GM12892 (cell line): ENCODE results near the gene MRPL14.

Experiments
- POLR2A ChIP-seq: IDR thresholded peaks from 2 replicates; pipeline ENCODE4 v1.6.1; 2011; ENCODE audit warnings: low read depth, low read length, control low read depth
- POLR2AphosphoS5 ChIP-seq: IDR thresholded peaks from 2 replicates; pipeline ENCODE4 v1.6.1; 2011; ENCODE audit warnings: low read depth, low read length, control low read depth
- TAF1 ChIP-seq: IDR thresholded peaks from 2 replicates; pipeline ENCODE4 v1.6.1; 2011; ENCODE audit warnings: low read depth, mild to moderate bottlenecking, control low read depth, low read length, borderline replicate concordance

GRCh38 chr6:44152533-44152932 is 25.3 kb upstream of the MRPL14 start:
- no peak for TF ChIP-seq POLR2A
- no peak for TF ChIP-seq POLR2AphosphoS5
- TF ChIP-seq TAF1 = no peak
